GM10266 (cell line): ENCODE data around the gene SEC16A.

Source experiments
- DNase-seq: peaks from one replicate; pipeline ENCODE4 v3.0.0; 2012; ENCODE audit errors: extremely low spot score
- CTCF ChIP-seq: IDR thresholded peaks from 2 replicates; pipeline ENCODE4 v1.5.1; 2012; ENCODE audit warnings: mild to moderate bottlenecking, low read depth; ENCODE audit not compliant: control insufficient read depth, insufficient read depth; ENCODE audit errors: missing control alignments

Gene SEC16A

DNA sequence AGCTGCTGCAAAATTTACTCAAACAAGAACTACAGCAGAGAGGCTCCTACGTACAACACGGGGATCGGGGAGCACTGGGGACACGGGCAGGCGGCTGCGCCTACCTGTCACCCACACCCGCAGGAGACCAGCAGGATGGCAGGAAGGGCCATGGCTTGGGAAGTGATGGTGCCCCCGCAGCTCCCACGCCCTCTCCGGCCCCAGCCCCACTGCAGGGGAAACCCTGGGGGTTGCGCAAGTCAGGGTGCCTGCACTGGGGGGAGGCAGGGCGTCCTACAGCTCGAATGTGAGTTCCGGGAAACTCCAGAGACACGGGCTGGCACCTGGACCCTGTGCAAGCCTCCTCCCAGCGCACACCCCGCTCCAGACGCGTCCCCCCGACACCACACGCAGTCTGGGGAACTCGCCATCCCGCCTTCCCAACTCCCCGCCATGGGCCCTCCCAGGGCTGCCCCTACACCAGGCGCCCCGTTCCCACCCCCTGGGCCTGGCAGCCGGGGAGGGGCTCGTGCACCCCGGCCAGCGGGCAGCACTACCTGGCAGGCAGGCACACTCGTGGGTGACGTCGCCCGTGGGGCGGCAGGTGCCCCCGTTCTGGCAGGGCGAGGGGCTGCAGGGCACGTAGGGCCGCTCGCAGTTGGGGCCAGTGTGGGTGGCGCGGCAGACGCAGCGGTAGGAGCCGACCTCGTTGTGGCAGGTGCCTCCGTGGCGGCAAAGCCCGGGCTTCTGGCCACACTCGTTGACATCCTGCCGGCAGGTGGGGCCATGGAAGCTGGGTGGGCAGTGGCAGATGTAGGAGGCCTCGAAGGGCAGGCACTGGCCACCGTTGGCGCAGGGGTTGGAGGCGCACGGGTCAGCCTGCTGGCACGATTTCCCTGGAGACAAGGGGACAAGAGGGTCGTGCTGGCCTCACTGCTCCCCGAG, 39.7 kb upstream of the SEC16A start:
- no peak for DNase-seq
- no peak for TF ChIP-seq CTCF

DNA sequence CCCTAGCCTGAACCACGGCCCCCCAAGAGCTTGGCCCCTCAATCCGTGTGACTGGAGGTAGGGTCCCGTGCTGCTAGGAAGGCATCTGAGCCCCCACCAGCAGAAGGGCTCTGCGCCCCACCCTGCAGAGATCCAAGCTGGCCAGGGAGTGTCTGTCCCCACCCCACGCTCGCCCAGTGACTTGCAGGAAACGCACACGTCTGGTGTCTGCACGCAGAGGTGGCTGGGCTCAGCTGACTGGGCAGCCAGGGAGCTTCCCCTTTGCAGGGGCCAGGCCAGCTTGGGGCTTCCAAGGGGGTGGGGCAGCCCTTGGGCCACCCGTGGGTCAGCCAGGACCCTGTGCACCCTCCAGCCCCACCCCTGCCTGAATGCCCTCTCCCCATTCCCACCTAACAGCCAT, 38.7 kb upstream of the SEC16A start:
- DNase-seq = no peak
- TF ChIP-seq CTCF = no peak

GRCh38 chr9:136520053-136520540, 37.3 kb upstream of the SEC16A start:
- no peak for TF ChIP-seq CTCF
- no peak for DNase-seq

- TF ChIP-seq CTCF = no peak
- no peak for DNase-seq
Measured at GRCh38 chr9:136519263-136520052, 36.6 kb upstream of the SEC16A start.

GRCh38 chr9:136518623-136519022, 35.8 kb upstream of the SEC16A start:
- no peak for DNase-seq

DNA sequence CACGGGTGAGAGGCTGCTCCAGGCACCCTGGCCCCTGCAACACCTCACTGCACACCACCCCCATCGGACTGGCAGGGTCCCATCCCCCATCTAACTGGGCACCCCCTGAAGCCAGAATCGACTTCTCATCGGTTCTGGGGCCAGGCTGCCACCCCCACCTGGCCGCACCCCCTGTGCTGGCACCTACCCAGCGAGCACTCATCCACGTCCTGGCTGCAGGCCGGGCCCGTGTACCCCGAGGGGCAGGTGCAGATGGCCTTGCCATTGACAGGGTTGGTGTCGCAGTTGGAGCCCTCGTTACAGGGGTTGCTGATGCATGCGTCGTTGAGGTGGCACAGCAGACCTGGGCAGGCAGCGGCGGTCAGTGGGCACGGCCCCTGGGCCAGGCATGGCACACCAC, 35.1 kb upstream of the SEC16A start:
- DNase-seq = no peak
- TF ChIP-seq CTCF = no peak

More at GRCh38 chr9:136518623-136519022, 35.8 kb upstream of the SEC16A start:
- TF ChIP-seq CTCF = no peak
